CD14-positive monocyte (primary cell): ENCODE results near the gene RYR3. TPM values are rescaled to one million over a fixed set of nuclear protein-coding genes. Genes with fewer than 3 reads are reported as not detected.

Experiments
- DNase-seq, 3 donors: peaks; one replicate each; pipeline ENCODE4 v3.0.0-alpha.2; 2011 to 2022
- H2AFZ ChIP-seq: 2 replicates; pipeline ENCODE4 v1.6.0; 2012; ENCODE audit warnings: mild to moderate bottlenecking, low read depth, low read length, inconsistent platforms; ENCODE audit not compliant: insufficient read depth, poor library complexity, severe bottlenecking
- H3K27ac ChIP-seq, 2 donors: 1 replicate in 1 of 2; 2 replicates in 1 of 2; pipeline ENCODE4 v1.5.1; 2012 to 2013; ENCODE audit warnings: low read length in 2 of 2, control low read depth in 1 of 2, inconsistent platforms in 1 of 2, low read depth in 1 of 2, mild to moderate bottlenecking in 1 of 2
- H3K27me3 ChIP-seq, 2 donors: one replicate each; pipeline versions ENCODE4 v1.6.0 to v1.6.1; 2011 to 2013; ENCODE audit warnings: low read length in 2 of 2; ENCODE audit not compliant: control insufficient read depth in 2 of 2, insufficient read depth in 2 of 2
- H3K36me3 ChIP-seq, 2 donors: replicated peaks in 1 of 2; 1 replicate in 1 of 2; 2 replicates in 1 of 2; pipeline versions ENCODE4 v1.5.1 to v1.6.1; 2012 to 2013; ENCODE audit warnings: low read length in 2 of 2, control low read depth in 1 of 2, inconsistent platforms in 1 of 2, mild to moderate bottlenecking in 1 of 2; ENCODE audit not compliant: insufficient read depth in 2 of 2, control insufficient read depth in 1 of 2
- H3K4me1 ChIP-seq, 2 donors: 1 replicate in 1 of 2; 2 replicates in 1 of 2; pipeline versions ENCODE4 v1.5.1 to v1.6.1; 2012 to 2013; ENCODE audit warnings: low read length in 2 of 2, control low read depth in 1 of 2, inconsistent platforms in 1 of 2, mild to moderate bottlenecking in 1 of 2, moderate library complexity in 1 of 2; ENCODE audit not compliant: insufficient read depth in 2 of 2, control insufficient read depth in 1 of 2
- H3K4me2 ChIP-seq: replicated peaks from 2 replicates; pipeline ENCODE3; 2012; ENCODE audit warnings: low read length, moderate library complexity, mild to moderate bottlenecking; ENCODE audit not compliant: poor library complexity, severe bottlenecking; ENCODE audit errors: extremely low read depth
- H3K4me3 ChIP-seq, 3 experiments: fragments of 200-600 bp in 1 of 3; sonication (generic) in 1 of 3; replicated peaks in 1 of 3; 1 replicate in 2 of 3; 2 replicates in 1 of 3; pipeline ENCODE4 v1.5.1; 2011 to 2013; ENCODE audit warnings: low read length in 3 of 3, mild to moderate bottlenecking in 3 of 3, control low read depth in 2 of 3, low read depth in 2 of 3, inconsistent platforms in 1 of 3, moderate library complexity in 1 of 3
- H3K79me2 ChIP-seq: 2 replicates; pipeline ENCODE4 v1.6.0; 2012; ENCODE audit warnings: mild to moderate bottlenecking, control low read depth, inconsistent platforms, low read length, moderate library complexity; ENCODE audit not compliant: insufficient read depth
- H3K9ac ChIP-seq: 2 replicates; pipeline ENCODE4 v1.6.0; 2017; ENCODE audit warnings: low read length, mild to moderate bottlenecking; ENCODE audit not compliant: insufficient read depth, poor library complexity, severe bottlenecking
- H3K9me3 ChIP-seq, 2 donors: replicated peaks in 1 of 2; 1 replicate in 1 of 2; 2 replicates in 1 of 2; pipeline versions ENCODE4 v1.5.1 to v1.6.1; 2012 to 2013; ENCODE audit warnings: low read length in 2 of 2, control low read depth in 1 of 2; ENCODE audit not compliant: control insufficient read depth in 1 of 2, insufficient read depth in 1 of 2
- H4K20me1 ChIP-seq: 2 replicates; pipeline ENCODE4 v1.6.0; 2012; ENCODE audit warnings: mild to moderate bottlenecking, low read length, control low read depth, moderate library complexity; ENCODE audit not compliant: insufficient read depth
- H3K27ac Mint-ChIP-seq, 7 donors: one replicate each; pipeline ENCODE4 v1.8.0; 2020; ENCODE audit warnings: mild to moderate bottlenecking in 7 of 7, mixed read lengths in 7 of 7, moderate library complexity in 6 of 7, inconsistent platforms in 2 of 7
- H3K27me3 Mint-ChIP-seq, 3 donors: one replicate each; pipeline ENCODE4 v1.8.0; 2021 to 2022; ENCODE audit warnings: low read depth in 3 of 3, mild to moderate bottlenecking in 3 of 3, mixed read lengths in 3 of 3, moderate library complexity in 3 of 3, inconsistent platforms in 1 of 3
- H3K36me3 Mint-ChIP-seq, 2 donors: one replicate each; pipeline ENCODE4 v1.8.0; 2020; ENCODE audit warnings: mixed read lengths in 2 of 2, inconsistent platforms in 1 of 2, mild to moderate bottlenecking in 1 of 2
- H3K4me1 Mint-ChIP-seq: one replicate; pipeline ENCODE4 v1.8.0; 2020; ENCODE audit warnings: mild to moderate bottlenecking, mixed read lengths
- H3K4me3 Mint-ChIP-seq, 2 donors: one replicate each; pipeline ENCODE4 v1.8.0; 2020; ENCODE audit warnings: mild to moderate bottlenecking in 2 of 2, mixed read lengths in 2 of 2, moderate library complexity in 1 of 2
- H3K9me3 Mint-ChIP-seq, 7 donors: one replicate each; pipeline ENCODE4 v1.8.0; 2020 to 2022; ENCODE audit warnings: mixed read lengths in 7 of 7, mild to moderate bottlenecking in 6 of 7, moderate library complexity in 6 of 7, inconsistent platforms in 2 of 7
- CTCF ChIP-seq: fragments of 200-600 bp; IDR thresholded peaks from one replicate; pipeline ENCODE4 v1.8.0; 2022; ENCODE audit warnings: antibody characterized with exemption, mild to moderate bottlenecking
- WGBS: methylation state at CpG from one replicate; pipeline ENCODE4 v1.1.5; 2013; ENCODE audit warnings: missing lambda C conversion rate; ENCODE audit not compliant: insufficient coverage; 5-methylcytosine and 5-hydroxymethylcytosine counted together
- intact Hi-C, 2 donors: fragments of 100-400 bp; cut with micrococcal nuclease; formaldehyde crosslinking; loops; one replicate each; pipeline versions ENCODE4 v1.15.0 to v1.15.1; 2023
- polyA plus RNA-seq, 3 donors: library from polyadenylated mRNA; depleted of rRNA in 1 of 3; unstranded in 2 of 3; stranded (reverse) in 1 of 3; fragments of 300-500 nt in 2 of 3; fragments of >200 nt in 1 of 3; fragmentation: Illumina TruSeq in 2 of 3; gene quantifications; 1 replicate in 2 of 3; 2 replicates in 1 of 3; pipeline ENCODE4 v1.2.3, GENCODE V29; 2012 to 2021

Gene RYR3
- polyA plus RNA-seq, 3 donors = not detected

- H3K27ac ChIP-seq = no peak overlapping the region
- no CpG with 5 or more reads among the region's 1 CpG for WGBS
- TF ChIP-seq CTCF = no peak
These were observed 157.0 kb downstream of the RYR3 start for GRCh38 chr15:33467816-33468163.

DNA sequence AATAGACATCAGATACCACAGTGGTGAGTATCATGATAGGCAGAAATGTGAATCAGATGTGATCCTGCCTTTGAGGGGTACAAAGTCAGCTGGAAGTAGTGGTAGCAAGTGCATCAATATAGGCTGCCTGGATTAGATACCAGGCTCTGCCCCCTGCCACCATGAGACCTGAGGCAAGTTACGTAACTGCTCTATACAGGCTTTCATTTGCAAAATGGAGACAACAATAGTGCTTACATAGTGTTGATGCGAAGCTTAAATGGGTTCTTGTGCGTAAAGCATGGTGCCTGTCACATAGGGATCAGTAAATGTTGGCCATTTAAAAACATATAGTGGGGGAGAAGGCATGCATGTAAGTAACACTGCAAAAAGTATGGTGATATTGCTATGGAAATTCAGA is 158.0 kb downstream of the RYR3 start:
- H3K4me1 Mint-ChIP-seq = no peaks in the 10 kb centered on the region
- Histone ChIP-seq H3K9ac (no peak overlapping the region), H3K4me1 (no peaks in the 10 kb centered on the region), H2AFZ (no peak overlapping the region), H3K4me3 (no peak overlapping the region), H3K9me3 (no peaks in the 10 kb centered on the region), H3K79me2 (no peaks in the 10 kb centered on the region), H3K4me2 (no peak overlapping the region), H3K36me3 (no peaks in the 10 kb centered on the region), H3K27ac (no peak overlapping the region), H3K27me3 (no peaks in the 10 kb centered on the region), H4K20me1 (no peaks in the 10 kb centered on the region)
- DNase-seq = no peak
- no peak overlapping the region for H3K27ac Mint-ChIP-seq
- no peak overlapping the region for H3K4me3 Mint-ChIP-seq
- no peak for TF ChIP-seq CTCF
- no peaks in the 10 kb centered on the region for H3K36me3 Mint-ChIP-seq
- intact Hi-C loops = no loop called here
- peaks cover 0 to 6% (median 1%) of the 10 kb centered on the region in 3 donors for H3K27me3 Mint-ChIP-seq
- H3K9me3 Mint-ChIP-seq = peaks cover 0 to 3% (median 0%) of the 10 kb centered on the region in 7 donors
- 100% methylated on average over 3 of the region's 3 CpGs for WGBS

More at GRCh38 chr15:33467816-33468163, 157.0 kb downstream of the RYR3 start:
- no peaks in the 10 kb centered on the region for H3K4me1 ChIP-seq
- H3K4me2 ChIP-seq = no peak overlapping the region
- no peak for DNase-seq
- H3K27ac Mint-ChIP-seq = no peak overlapping the region
- no peaks in the 10 kb centered on the region for H3K4me1 Mint-ChIP-seq
- no peaks in the 10 kb centered on the region for H3K27me3 ChIP-seq
- no peak overlapping the region for H3K4me3 ChIP-seq
- no peaks in the 10 kb centered on the region for H3K36me3 Mint-ChIP-seq
- no peaks in the 10 kb centered on the region for H4K20me1 ChIP-seq
- H3K9me3 Mint-ChIP-seq = peaks cover 0 to 3% (median 0%) of the 10 kb centered on the region in 7 donors
- peaks cover 0 to 4% (median 1%) of the 10 kb centered on the region in 3 donors for H3K27me3 Mint-ChIP-seq
- H3K9me3 ChIP-seq = no peaks in the 10 kb centered on the region
- no peaks in the 10 kb centered on the region for H3K79me2 ChIP-seq
- H2AFZ ChIP-seq = no peak overlapping the region
- intact Hi-C loops = no loop called here
- H3K36me3 ChIP-seq = no peaks in the 10 kb centered on the region
- no peak overlapping the region for H3K4me3 Mint-ChIP-seq
- no peak overlapping the region for H3K9ac ChIP-seq
